Fibroblast of skin of back (primary cell): Measurements from ENCODE around the gene VWA8.
"Not testable (repeated sequence)": the region's sequence is repeated elsewhere in the genome, so short reads cannot be mapped to it uniquely, and the experiment has no call there.

Experiments
- DNase-seq: peaks from one replicate; pipeline ENCODE4 v3.0.0-alpha.2; 2013

Gene VWA8

DNA sequence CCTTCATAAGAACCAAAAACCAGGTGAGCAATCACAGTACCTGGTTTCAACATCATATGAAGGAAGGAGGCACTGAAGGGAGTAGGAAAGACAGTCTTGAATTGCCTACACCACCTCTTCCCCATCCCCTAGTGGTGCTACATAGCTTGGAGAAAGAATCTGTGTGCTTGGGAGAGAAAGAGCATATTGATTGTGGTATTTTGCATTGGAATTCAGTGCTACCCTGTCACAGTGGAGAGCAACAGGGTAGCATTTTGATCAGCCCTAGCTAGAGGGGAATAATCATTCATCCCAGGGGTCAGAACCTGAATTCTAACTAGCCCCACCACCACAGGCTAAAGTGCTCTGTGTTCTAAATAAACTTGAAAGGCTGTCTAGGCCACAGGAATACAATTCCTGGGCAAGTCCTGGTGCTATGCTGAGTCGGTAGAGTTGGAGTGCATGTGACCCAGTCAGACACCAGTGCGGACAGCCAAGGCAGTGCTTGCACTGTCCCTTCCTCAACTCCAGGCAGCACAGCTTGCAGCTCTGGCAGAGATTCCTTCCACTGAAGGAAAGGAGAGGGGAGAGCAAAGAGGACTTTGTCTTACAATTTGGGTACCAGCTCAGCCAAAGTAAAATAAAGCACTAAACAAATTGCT, 158.7 kb downstream of the VWA8 start:
- DNase-seq: no peak

DNA sequence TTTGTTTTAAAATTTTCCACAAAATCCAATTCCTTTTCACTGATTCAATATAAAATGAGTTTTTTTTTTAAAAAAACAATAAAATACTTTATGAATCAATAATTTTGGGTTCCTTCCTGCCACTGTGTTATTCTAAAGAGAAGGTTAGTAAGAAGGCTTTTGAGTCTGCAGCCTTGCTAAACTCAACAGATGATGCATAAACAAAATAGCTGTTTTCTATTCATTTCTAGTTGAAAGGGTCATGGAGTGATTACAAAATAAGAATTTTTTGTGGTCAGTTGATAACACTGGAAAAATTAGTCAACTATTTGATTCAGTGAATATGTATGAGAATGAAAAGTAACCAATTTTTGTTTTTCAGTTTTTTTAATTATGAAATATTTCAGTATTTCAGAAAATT, 169.9 kb downstream of the VWA8 start:
- no peak for DNase-seq

DNA sequence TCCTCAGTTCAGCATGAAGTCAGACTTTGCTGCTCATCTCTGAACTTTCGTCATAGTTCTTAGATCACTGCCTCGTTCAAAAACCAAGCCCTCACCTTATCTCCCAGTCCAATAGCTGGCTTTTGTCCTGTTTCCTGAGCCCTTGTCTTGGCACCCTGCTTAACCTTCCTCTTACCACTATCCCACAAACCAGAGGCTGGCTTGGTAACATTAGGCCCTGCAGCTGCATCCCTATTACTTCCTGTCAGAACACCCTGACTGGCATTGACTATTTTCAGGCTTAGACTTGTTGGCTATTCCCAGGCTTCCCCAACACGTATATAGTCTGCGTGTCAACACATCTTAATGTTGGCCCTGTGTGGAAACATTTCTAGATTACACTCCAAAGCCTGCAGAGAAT, 172.4 kb downstream of the VWA8 start:
- no peak for DNase-seq

DNA sequence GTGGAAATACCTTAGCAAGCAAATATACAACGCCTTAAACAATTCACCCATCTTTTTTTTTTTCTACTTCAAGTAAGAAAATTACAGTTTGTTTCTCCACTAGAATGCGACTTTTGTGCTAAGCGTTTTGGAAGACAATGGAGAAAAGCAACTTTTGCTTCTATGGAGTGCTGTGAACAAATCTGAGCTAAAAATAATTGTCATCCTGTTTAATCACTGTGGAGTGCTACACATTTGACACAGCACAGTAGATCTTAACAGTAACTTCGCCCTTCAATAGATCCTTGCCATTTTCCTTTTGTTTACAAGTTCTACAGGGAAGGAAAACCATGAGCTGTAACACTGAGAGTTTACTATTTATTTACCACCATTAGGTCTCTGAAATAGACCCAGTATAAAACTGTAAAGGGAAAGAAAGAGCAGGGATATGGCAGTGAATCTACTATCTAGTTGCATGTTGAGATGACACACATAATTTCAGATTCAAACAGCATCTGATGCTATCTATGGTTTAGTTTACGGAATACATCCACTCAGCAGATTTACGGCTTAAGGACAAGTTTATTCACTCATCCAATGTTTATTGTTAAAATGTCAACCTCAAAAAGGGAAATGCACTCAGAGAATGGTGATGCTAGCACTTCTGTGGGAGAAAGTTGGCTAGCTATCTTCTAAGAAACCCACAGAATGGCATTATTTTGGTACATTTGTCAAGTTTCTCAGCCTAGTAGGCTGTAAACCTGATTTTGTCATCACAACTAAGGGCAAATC, 175.3 kb downstream of the VWA8 start:
- DNase-seq: no peak

DNA sequence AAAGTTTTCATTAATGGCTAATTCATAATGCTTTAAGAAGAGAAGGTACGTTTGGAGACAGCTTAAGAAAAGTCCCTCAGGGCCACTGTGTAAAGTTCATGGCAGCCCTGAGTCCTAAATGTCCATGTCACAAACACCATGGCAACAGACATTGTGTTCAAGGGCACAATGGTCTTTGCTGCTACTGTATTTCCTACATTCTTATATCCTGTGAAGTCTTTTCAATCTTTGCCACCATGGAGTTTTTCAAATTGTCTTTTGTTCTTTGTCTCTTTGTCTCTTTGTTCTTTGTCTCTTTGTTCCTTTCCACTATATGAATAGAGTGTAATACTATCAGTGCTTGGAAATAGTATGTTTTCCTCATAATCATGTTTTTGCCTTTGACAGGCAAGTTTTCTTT, 178.8 kb downstream of the VWA8 start:
- DNase-seq: no peak

DNA sequence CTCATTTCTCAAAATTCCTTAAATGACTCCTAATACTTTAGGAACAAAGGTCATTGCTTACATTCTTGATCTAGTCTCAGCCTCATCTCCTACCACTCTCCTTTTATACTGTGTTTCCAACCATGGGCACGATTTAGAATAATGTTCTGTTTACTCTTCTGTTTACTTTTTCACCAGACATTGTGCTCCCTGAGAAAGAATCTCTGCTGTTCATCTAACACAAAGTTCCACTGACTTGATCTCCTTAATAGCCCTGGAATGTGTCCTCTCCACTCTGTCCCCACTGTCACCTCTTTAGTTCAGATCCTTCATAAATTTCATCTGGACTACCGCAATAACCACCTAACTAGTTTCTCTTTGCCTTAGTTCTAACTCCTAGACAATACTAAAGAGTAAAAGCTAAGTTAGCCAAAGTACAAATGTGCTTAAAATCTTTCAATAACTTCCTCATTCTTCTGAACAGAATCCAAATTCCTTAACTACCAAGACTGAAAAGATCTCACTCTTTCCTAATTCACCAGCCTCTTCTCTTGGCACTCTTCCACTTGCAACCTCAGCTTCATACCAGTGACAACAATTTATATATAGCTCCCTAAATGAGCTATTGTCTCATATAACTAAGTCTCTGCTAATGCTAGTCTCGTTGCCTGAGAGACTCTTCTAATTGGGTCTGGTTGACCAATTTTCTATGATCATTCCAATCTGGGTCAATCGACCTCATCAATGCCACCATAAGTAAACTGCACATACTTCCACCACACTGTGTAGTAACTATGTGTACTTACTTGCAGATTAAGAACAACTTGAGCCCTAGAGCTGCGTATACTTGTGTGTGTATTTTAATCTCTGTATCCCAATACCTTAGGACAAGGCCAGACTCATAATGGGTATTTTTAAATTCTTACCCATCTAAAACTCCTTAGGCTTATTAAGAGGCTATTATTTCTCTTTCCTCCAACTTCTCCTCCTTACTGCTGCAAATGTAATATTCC, 179.9 kb downstream of the VWA8 start:
- peak; percentile 90 for DNase-seq

DNA sequence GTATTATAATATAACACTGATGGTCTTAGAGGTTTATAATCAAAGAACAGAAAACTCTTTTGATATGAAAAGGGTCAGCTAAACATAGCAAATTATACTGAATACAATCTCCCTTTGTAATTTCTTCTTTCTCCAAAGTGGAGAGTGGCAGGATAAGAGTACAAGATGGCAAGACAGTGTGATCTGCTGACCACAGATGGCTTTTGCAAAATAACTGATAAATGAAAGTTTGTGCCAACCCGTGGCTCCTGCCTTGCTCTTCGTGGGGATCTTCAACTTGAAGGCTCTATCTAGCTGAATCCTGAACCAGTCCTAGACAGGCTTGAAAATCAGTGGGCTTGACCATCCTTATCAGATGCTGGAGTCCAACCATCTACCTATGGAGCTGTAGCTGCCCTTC, 185.7 kb downstream of the VWA8 start:
- DNase-seq: no peak

DNA sequence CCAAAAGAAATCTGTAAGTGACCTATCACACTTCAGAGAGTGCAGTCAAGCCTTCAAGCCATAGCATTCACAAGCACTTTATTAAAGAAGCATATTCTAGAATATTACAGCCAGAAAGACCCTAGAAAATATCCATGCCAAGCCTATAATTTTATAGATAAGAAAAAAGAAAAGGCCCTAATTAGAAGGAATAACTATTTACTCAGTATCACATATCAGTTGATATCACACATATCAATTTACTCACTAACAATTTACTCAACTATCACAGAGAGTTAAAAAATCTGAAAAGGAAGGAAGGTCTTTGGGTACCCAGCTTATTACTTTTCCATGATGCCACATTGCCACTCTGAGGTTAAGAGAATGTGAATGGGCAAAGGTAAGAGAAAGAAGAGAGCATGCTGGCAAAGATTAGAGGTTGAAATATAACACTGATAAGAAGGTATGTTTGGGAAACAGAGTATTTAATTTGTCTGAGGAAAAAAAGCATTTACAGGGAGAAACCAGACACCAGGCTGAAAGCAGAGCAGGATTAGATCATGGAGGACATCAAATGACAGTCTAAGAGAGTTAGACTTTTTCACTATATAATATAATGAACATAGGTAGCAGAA, 186.2 kb downstream of the VWA8 start:
- no peak for DNase-seq

DNA sequence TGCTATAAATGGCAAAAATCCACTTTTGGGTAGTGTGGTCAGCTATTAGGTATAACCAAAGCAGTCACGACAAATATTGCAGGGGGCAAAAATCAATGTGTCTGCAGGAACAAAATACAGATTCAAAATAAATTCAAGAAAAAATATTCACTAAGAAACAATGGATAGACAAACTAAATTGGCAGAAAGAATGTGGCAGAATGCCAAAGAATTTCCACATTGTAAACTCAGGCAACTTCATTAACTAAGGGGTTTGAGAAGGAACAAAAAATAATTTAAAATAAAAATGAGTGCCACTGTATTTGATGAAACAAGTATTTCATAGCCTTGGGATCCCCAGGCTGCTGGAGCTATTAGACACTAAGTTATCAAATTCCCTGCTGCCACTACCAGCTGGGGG, 193.1 kb downstream of the VWA8 start:
- peak; percentile 7 for DNase-seq

DNA sequence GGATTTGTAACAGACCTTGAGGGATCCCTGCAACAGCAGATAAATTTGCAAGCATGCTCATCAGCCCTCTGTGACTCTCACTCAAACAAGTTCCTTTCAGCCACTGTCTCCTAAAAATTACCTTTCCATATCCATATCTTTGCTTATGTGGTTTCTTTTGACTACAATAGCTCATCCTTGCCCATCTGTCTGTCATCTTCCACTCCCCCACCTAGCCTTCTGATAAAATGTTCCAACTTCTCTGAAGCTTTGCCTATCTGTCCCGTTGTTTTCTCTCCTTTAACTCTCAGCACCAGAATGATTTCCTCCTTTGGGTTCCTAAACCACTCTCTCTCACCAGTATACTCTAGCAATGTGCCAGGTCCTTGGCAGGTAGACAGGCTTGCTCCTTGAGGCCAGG, 194.5 kb downstream of the VWA8 start:
- DNase-seq: no peak

DNA sequence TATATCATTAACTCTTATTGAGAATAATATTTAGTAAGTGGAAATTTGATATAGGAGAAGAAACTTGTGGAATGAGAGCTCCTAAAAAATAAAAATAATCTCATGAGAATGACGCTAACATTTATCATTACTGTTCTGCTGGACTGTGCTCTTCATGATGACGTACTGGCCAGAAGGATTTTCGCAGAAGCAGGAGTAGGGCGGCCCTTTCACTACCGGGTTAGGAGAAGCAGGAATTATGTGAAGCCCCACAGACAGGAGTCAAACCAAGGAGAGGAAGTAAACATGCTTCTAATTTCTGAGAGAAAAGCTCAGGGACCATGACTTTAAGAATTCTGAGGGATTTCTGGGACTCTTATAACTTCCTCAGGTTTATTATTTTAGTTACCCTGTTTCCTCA, 195.1 kb downstream of the VWA8 start:
- DNase-seq: no peak

DNA sequence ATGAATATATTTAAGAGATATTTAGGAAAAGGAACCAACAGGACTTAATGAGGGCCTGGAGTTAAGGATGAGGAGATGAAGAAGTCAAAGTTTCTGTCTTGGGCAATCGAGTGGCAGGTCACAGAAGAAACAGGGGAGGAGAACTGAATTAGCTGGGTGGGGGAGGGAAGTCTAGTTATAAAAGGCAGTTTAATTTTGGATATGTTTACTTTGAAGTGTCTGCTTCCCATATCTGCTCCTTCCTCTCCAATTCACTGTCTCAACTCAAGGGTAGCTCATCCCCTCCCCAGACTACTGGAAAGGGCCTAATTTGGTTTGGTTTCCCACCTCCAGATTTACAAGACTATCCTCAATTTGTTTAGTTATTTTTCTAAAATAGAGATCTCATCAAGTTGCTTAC, 195.9 kb downstream of the VWA8 start:
- no peak for DNase-seq

DNA sequence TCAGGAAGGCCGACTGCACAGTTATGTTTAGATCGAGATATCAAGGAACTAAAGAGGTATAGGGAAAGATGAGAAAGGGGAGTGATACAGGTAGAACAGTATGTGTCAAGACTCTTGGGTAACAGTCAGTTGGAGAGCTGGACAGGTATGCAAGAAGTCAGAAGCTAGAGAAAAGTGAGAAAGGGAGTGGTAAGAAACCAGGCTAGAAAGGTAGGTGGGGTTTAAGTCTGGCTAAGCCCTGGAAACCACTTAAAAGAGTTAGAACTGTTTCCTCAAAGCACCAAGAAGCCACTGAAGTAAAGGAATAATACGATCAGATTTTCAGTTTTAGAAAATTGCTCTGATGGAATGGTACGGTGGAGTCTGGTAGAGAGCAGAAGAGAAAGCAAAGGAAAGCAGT, 196.4 kb downstream of the VWA8 start:
- DNase-seq: no peak

DNA sequence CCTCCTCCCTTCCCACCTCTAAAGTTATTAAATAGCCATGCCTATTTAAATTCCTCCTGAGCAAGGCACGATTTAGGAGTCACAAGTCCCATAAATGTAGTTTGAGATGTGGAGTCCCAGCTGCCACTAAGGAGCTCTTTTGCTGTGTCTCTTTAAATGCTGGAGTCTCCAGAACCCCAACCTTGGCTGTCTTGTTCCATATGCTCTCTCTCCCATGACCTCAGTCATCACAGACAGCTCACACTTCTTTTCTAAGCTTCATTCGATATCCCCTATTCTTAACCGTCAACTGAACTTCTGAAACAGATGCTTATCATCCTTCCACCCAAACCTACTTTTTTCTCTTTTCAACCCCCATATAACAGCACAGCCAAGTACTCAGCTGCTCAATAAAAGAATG, 197.1 kb downstream of the VWA8 start:
- DNase-seq: no peak

DNA sequence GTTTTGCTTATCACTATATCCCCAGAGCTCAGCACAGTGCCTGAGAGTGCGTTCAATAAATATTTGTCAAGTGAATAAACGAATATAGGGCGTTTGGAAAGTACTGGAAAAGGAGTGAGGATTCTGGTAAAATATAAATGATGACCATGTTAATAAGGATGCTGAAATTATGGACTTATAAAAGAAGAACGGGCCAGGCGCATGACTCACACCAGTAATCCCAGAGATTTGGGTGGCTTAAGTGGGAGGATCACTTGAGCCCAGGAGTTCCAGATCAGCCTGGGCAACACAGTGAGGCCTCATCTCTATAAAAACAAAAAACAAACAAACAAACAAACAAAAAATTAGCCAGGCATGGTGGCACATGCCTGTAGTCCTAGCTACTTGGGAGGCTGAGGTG, 198.1 kb downstream of the VWA8 start:
- no peak for DNase-seq

DNA sequence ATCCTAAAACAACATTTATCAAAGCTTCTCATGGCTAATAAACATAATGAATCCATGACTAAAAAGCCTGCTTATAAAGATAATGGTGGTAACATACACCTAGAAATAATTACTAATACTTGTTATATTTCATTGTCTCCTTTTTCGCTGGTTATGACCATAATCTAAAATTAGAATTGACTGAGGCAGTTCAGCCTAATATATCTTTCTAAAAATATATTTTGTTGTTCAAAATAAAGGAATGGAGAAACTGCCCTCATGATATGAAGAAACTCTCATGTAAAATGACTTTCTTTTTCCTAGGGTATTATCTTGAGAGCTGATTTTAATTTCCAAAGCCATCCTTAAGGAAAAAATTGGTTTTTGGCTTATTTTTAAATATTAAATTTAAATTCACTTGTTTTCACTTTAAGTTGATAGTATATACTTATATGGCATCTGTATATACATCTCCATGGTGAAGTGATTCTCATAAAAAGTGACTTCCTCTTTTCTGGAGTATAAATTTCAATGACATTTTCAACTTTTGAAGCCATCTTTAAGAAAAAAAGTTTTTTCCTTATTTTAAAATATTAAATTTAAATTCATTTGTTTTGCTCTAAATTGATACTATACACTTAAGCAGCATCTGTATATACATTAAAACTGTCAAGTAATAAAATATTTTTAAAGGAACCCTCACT, 204.6 kb downstream of the VWA8 start:
- no peak for DNase-seq

DNA sequence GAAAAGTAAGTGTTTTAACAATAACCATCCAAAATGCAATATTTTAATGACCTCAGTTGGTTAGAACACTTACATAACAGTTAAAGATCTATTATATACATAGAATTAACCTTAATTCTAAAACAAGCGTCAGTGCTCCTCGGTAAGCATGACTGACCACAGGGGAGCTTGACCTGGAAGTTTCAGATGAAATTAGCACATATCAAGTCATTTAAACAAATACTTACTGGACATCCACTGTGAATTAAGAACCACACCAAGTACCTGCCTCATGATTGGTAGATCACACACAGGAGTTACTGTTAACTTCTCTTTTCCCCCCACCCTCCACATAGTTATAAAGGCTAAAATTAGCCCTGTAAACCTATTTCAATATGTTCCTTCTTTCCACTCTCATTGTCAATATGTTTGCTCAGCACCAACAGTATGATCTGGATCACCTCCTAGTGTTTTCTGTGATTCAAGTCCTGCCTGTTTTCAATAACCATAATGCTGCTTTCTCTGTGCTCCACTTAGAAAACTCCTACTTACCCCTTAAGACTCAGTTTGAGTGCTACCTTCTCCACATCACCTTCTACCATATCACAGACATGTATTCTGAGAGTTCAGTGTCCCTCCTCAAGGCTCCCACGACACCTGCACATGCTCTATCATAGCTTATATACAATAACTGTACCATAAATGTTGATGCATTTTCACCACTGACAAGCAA, 209.0 kb downstream of the VWA8 start:
- no peak for DNase-seq

DNA sequence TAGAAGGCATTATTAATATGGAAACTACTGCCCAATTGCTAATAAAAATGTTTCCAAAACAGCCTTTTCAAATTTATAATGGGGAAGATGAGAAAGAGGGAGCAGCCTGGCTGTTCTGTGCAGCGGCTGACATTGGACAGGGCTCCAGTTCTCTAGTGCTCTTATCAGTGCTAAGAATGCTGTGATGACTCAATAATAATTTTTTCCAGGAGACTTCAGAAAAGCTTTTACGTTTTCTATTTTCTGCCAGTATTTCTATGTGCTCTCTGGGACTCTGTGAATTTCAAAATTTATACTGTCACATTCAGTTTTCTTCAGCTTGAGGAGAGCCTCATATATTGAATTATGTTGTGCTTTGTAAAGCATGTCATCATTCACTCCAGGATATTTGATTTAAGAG, 209.6 kb downstream of the VWA8 start:
- peak; percentile 45 for DNase-seq

DNA sequence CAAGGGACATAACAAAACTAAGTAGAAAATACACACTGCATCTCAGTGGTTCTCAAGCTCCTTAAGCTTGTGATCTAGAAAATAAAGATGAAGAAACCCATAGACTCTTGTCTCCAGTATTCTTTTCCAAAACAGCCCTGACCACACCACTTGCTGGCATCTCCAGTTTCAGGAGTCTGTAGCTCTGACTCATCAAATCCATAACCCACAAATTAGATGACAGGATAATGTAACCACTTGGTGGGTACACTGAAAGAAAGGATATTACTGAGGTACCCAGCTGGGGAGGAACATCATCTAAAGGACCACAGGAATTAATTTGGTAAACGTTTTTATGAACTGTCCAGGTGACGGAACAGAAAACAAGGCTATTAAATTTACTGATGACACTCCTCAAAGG, 214.7 kb downstream of the VWA8 start:
- peak; percentile 77 for DNase-seq

DNA sequence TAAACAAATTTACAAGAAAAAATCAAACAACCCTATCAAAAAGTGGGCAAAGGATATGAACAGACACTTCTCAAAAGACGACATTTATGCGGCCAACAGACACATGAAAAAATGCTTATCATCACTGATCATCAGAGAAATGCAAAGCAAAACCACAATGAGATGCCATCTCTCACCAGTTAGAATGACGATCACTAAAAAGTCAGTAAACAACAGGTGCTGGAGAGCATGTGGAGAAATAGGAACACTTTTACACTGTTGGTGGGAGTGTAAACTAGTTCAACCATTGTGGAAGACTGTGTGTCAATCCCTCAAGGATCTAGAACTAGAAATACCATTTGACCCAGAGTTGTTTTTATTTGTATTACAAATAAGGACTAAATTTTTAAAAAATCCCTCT, 215.4 kb downstream of the VWA8 start:
- DNase-seq: not testable (repeated sequence)

DNA sequence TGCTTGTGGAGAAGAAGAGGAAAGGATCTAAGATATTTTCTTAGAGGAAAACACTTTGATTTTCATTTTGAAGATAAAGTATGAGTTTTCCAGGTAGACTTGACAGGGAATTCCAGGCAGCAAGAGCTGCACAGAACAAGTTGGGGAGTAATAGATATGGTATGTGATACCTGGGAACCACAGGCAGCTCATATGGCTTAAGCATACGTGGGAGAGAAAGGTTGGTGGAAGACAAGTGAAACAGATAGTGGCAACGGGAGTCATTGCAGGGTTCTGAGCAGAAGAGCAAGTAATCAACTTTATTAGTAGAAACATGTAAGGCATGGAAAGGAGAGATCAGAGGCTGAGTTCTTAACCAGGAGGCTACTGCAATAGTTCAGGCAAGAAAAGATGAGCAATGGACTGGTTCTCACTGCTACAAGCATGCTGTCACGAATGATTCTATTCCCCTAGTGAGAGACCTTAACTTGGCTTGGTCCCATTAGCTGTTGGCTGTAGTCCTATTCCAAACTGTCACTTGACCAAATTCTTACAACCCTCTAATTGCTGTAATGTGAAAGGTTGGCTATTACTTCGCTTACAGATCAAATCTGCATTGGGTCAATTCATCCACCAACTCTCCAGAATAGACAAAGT, 217.9 kb downstream of the VWA8 start:
- no peak for DNase-seq
